ENCODE results near the gene SUPT3H. TPM values are rescaled to one million over a fixed set of nuclear protein-coding genes. Genes with fewer than 3 reads are reported as not detected.
"Not testable (repeated sequence)": the region's sequence is repeated elsewhere in the genome, so short reads cannot be mapped to it uniquely, and the experiment has no call there.

Gene SUPT3H
- total RNA-seq, 1 donor from 2014 or later, result 23.2 TPM

GRCh38 chr6:44897316-44897715 lies 480.4 kb downstream of the SUPT3H start:
- DNase-seq (ENCODE audit: low spot score in 2 of 2, unreplicated experiment in 2 of 2), result no peak
- Mint-ChIP-seq H3K4me1 (no peaks in the 10 kb centered on the region), H3K36me3 (peaks cover 20% of the 10 kb centered on the region), H3K27me3 (ENCODE audit: low read depth) (no peaks in the 10 kb centered on the region), H3K27ac (no peak overlapping the region), H3K4me3 (no peak overlapping the region), H3K9me3 (peaks cover 19% of the 10 kb centered on the region)
- no peak for TF ChIP-seq CTCF (IDR thresholded peaks at IDR 0.05; ENCODE audit: unreplicated experiment)

DNA sequence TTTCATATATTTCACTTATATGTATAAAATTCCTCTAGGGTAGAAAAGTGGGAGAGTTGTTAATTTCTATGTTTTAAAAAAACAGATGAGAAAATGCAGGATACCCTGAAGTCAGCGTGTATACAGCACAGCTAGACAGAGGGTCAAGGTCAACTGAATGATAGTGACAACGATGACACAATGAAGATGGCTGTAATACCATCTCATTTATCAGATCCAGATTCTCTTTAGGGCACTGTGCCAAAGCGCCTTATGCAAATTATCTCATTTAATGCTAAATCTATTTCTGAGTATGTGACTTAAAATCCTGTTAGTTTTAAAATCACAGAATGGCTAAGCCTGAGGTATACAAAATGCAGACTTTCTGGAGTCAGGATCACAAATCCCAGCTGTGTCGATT lies 481.0 kb downstream of the SUPT3H start:
- no peaks in the 10 kb centered on the region for H3K4me1 Mint-ChIP-seq

DNA sequence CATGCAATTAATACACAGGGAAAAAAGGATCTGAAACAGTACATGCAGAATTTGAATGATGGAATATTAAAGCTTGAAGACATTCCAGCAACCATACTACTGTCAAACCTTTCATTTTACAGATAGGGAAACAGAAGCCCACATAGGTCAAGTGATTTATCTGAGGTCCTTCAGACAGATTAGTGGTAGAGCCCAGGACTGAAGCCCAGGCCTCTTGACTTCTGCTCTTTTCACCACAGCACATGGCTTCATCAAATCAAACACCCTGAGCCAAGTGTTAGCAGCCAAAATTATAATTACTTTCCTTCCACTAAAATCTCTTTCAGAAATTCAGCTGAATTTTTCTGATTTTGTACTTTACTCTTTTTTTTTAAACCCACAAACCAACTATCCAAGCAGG lies 485.2 kb downstream of the SUPT3H start:
- Mint-ChIP-seq H3K36me3 (peaks cover 5% of the 10 kb centered on the region), H3K27me3 (ENCODE audit: low read depth) (no peaks in the 10 kb centered on the region), H3K9me3 (peaks cover 3% of the 10 kb centered on the region), H3K27ac (no peak overlapping the region), H3K4me3 (no peak overlapping the region), H3K4me1 (no peaks in the 10 kb centered on the region)
- no peak for DNase-seq (ENCODE audit: low spot score in 2 of 2, unreplicated experiment in 2 of 2)
- TF ChIP-seq CTCF (IDR thresholded peaks at IDR 0.05; ENCODE audit: unreplicated experiment), result no peak

More for the DNA sequence above, 481.0 kb downstream of the SUPT3H start:
- DNase-seq (ENCODE audit: low spot score in 2 of 2, unreplicated experiment in 2 of 2), result no peak
- Mint-ChIP-seq H3K9me3 (peaks cover 14% of the 10 kb centered on the region), H3K27me3 (ENCODE audit: low read depth) (no peaks in the 10 kb centered on the region), H3K4me3 (no peak overlapping the region), H3K27ac (no peak overlapping the region), H3K36me3 (peaks cover 17% of the 10 kb centered on the region)
- TF ChIP-seq CTCF (IDR thresholded peaks at IDR 0.05; ENCODE audit: unreplicated experiment), result no peak

GRCh38 chr6:44879071-44879470 lies 498.7 kb downstream of the SUPT3H start:
- not testable (repeated sequence) for H3K27ac Mint-ChIP-seq; DNase-seq (ENCODE audit: low spot score in 2 of 2, unreplicated experiment in 2 of 2); H3K4me1 Mint-ChIP-seq; H3K27me3 Mint-ChIP-seq (ENCODE audit: low read depth); H3K4me3 Mint-ChIP-seq
- Mint-ChIP-seq H3K36me3 (peaks cover 46% of the 10 kb centered on the region), H3K9me3 (peaks cover 40% of the 10 kb centered on the region)

GRCh38 chr6:44876638-44877037 lies 501.1 kb downstream of the SUPT3H start:
- not testable (repeated sequence) for DNase-seq (ENCODE audit: low spot score in 2 of 2, unreplicated experiment in 2 of 2); H3K27me3 Mint-ChIP-seq (ENCODE audit: low read depth); H3K27ac Mint-ChIP-seq; H3K4me1 Mint-ChIP-seq; H3K4me3 Mint-ChIP-seq
- peaks cover 23% of the 10 kb centered on the region for H3K36me3 Mint-ChIP-seq
- H3K9me3 Mint-ChIP-seq, result peaks cover 18% of the 10 kb centered on the region

DNA sequence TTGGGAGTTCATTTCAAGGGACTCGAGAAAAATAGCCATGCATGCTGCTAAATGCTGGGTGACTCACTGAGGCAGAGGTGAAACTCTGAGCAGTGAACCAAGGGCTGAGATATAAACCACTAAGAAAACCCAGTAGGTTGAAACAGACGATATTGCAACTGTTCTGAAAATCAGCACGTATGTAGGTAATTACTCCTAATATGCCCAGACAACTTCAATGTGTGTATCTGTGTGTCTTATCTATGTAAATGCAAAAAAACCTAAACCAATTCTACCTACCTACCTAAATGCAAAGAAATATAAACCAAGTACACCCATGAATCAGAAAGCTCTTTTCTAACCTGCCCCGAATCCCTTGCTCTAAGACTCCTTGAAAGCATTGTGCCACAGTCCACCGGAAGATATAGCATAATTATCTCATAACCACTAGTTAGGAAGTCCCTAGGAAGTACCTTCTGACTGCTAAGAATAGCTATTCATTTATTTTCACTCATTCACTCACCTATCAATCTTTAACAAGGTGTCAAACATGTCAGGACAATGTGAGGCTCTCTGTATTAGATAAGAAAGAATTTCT lies 508.3 kb downstream of the SUPT3H start:
- H3K27ac Mint-ChIP-seq, result no peak overlapping the region

More for the DNA sequence above, 508.3 kb downstream of the SUPT3H start:
- no peak for DNase-seq (ENCODE audit: low spot score in 2 of 2, unreplicated experiment in 2 of 2)
- Mint-ChIP-seq H3K4me1 (no peaks in the 10 kb centered on the region), H3K4me3 (no peak overlapping the region), H3K27me3 (ENCODE audit: low read depth) (no peaks in the 10 kb centered on the region), H3K9me3 (peaks cover 14% of the 10 kb centered on the region), H3K36me3 (peaks cover 6% of the 10 kb centered on the region)
- no peak for TF ChIP-seq CTCF (IDR thresholded peaks at IDR 0.05; ENCODE audit: unreplicated experiment)
